Measurements from ENCODE around the gene SMC3. TPM values are rescaled to one million over a fixed set of nuclear protein-coding genes. Genes with fewer than 3 reads are reported as not detected.

The SMC3 gene
- total and polyA plus RNA-seq, 2 experiments from 2014 or later: 72.3 to 320 TPM

GRCh38 chr10:110652475-110653118, 85.1 kb downstream of the SMC3 start (continued):
- TF ChIP-seq REST (IDR thresholded peaks at IDR 0.05; ENCODE audit: unreplicated experiment) (no peak), JUNB (IDR thresholded peaks at IDR 0.05; ENCODE audit: unreplicated experiment) (no peak), POLR2AphosphoS5 (IDR thresholded peaks at IDR 0.05; ENCODE audit: low read depth) (no peak)

Small RNA genes within 50 kb of the gene (small RNA-seq; reads per million reads assigned to genes)
- not detected for gene RF00019 (ENCODE audit: low replicate concordance)

Other genes with a start within 250 kb of the SMC3 start
- 35.0 and 35.9 TPM in 2 replicates for gene DUSP5, start 69.8 kb upstream of the SMC3 start, total RNA-seq (2014; rRNA removed; shearing (Covaris generic))
- 10.8 and 15.4 TPM in 2 replicates for gene DUSP5, start 69.8 kb upstream of the SMC3 start, polyA plus RNA-seq (2016; fragmentation: Nextera tagmentation; extraction: Ambion mirVana)
- 0.04 and 0.17 TPM in 2 replicates for gene RBM20, start 76.6 kb downstream of the SMC3 start, total RNA-seq (2014; rRNA removed; shearing (Covaris generic))
- gene RBM20, start 76.6 kb downstream of the SMC3 start, polyA plus RNA-seq (2016; fragmentation: Nextera tagmentation; extraction: Ambion mirVana): 0.03 and 0.05 TPM in 2 replicates

Measured in GM23338 (cell line).